Stimulated activated CD8-positive, alpha-beta memory T cell treated with anti-CD3 and anti-CD28 coated beads, Interleukin-4, amount 100 ng/mL, for 1 hour (primary cell): Measurements from ENCODE around the gene COPS9.

Source experiments
- DNase-seq, 2 donors: peaks; one replicate each; pipeline ENCODE4 v3.0.0-alpha.2; 2020; ENCODE audit warnings: low read depth in 2 of 2, low spot score in 1 of 2

Gene COPS9

DNA sequence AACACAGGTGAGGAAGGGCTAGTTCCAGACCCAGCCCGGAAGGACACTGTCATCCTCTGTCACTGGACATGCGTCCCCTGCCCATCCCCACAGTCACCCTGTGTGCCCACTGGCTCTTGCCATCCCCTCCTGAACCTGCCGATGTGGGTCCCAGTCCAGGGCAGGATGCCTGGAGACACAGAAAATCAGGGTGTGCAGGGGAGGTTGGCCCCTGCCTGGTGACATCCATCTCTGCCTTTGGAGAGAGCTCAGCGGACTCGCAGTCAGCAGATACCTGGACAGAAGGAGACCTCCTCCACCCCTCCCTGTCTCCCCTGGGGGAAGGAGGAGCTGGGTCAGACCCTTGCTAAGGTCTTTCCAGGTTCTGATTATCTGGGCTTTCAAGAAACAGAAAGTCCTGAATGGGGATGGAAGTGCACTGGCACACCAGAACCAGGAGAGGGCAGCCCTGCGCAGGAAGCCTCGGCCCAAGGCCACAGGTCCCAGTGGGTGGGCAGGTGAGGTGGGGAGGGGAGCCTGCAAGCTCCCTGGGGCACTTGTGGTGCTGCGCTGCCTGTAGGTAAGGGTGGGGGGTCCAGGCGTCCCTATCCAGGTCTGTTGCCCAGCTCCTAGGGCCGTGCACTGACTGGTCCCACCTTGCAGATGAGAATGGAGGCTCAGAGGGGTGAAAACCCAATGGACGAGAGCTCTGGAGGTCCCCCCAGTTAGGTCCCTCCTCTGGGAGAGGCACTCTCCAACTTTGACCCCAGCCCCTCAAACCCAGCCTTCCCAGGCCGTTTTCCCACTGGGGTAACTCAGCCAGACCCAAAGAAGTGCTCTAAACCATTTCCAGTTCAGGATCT, 14.1 kb upstream of the COPS9 start:
- no peak for DNase-seq

DNA sequence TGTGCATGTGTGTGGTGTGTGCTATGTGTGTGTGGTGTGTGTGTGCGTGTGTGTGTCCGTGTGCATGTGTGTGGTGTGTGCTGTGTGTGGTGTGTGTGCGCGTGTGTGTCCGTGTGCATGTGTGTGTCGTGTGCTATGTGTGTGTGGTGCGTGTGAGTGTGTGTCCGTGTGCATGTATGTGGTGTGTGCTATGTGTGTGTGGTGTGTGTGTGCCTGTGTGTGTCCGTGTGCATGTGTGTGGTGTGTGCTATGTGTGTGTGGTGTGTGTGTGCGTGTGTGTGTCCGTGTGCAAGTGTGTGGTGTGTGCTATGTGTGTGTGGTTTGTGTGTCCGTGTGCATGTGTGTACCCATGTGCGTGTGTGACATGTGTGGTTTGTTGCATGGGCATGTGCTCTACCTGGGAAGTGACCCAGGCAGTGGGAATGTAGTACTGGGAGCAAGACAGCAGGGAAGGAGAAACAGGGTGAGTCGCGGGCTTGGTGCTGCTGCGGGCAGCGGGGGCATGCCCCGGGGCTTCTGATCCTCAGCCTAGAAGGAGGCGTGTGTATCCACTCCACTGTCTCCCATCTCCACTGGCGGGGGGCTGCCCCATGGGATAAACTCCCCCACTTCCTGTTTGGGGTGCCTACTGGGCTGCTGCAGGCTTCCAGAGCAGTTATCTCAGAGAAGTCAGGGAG, 11.9 kb upstream of the COPS9 start:
- no peak for DNase-seq

DNA sequence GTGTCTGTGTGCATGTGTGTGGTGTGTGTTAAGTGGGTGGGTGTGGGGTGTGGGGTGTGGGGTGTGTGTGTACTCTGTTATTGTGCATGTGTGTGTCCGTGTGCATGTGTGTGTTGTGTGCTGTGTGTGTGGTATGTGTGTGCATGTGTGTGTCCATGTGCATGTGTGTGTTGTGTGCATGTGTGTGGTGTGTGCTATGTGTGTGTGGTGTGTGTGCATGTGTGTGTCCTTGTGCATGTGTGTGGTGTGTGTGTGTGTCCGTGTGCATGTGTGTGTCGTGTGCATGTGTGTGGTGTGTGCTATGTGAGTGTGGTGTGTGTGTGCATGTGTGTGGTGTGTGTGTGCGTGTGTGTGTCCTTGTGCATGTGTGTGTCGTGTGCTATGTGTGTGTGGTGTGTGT, 11.3 kb upstream of the COPS9 start:
- DNase-seq: no peak

DNA sequence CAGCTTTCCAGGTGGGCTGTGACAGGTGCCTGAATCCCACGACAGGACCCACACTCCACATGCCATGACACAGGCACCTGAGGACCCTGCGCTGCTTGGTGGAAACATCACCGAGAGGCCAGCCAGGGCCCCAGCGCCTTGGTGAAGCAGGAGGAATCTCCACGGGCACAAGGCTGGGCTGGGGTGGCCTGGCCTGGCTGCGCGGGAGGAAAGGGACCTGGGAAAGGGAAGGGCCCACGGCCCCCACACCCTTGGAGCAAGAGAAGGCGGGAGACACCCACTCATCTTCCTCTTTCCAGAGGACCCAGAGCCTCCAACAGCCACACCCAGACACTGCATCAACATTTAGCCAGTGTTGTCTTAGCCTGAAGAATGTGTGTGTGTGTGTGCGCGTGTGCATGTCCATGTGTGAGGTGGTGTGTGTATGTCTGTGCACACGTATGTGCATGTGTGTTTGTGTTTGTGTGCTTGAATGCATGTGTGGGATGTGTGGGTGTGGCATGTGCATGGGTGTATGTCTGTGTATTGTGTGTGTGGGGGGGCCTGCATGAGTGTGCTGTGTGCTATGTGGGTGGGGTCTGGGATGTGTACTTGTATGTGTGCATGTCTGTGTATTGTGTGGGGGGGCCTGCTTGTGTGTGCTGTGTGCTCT, 10.6 kb upstream of the COPS9 start:
- DNase-seq: no peak

DNA sequence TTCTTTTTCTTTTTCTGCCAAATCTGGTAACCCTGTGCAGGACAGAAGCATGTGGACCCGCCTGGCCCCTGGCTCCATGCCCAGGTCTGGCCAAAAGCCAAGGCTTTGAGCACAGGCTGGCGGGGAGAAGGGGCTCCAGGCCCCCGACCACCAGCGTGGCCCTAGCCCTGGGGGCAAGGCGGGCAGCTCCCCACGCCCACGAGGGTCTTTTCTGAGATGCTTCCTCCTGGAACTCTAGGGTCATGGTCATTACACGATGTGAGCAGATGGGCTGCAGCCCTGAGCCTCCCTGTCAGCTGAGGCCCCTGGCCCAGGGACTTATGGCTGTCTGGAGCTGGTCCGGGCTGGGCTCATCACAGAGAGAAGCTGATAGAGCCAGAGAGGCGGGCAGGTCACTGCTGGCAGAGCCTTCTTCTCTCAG, 10.0 kb upstream of the COPS9 start:
- DNase-seq: no peak

DNA sequence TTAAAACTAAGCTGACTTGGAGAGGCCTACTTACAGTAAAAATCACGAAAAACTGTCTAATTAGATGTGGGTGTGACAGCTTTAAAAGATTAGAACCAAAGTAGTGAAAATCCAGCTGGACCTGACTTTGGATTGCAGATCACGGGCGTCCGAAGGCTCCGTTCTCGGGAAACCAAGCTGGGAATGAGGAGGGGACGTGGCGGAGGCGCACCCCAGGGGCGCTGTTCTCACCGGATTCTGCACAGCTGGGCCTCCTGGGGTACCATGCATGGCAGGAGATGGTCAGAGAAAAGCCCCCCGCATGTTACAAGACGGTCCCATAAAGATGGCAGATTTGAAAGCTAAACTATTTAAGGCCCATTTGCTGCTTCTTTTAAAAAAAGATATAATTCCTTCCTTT, 9.4 kb upstream of the COPS9 start:
- no peak for DNase-seq

DNA sequence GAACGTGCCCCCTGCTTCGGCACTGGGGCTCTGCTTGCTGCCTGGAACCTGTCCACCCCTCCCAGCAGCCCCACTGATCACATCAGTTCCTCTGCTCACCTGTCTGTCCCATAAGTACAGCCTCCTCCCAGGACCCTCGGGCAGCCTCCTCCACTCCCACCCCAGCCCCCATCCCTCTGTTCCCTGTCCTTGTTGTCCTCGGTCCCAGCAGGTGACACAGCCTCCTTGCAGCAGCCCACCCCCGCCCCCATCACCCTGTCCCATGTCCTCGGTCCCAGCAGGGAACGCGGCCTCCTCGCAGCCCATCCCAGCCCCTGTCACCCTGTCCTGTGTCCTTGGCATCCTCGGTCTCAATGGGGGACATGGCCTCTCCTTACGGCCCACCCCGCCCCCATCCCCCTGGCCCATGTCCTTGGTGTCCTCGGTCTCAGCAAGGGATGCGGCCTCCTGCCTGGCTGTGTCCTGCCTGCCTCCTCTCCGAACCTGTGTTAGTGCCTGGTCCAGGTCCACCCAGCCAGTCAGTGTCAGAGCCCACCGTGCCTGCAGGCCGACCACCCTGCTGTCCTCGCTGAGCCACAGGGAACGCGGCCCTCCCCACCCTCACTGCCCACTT, 8.7 kb upstream of the COPS9 start:
- no peak for DNase-seq

DNA sequence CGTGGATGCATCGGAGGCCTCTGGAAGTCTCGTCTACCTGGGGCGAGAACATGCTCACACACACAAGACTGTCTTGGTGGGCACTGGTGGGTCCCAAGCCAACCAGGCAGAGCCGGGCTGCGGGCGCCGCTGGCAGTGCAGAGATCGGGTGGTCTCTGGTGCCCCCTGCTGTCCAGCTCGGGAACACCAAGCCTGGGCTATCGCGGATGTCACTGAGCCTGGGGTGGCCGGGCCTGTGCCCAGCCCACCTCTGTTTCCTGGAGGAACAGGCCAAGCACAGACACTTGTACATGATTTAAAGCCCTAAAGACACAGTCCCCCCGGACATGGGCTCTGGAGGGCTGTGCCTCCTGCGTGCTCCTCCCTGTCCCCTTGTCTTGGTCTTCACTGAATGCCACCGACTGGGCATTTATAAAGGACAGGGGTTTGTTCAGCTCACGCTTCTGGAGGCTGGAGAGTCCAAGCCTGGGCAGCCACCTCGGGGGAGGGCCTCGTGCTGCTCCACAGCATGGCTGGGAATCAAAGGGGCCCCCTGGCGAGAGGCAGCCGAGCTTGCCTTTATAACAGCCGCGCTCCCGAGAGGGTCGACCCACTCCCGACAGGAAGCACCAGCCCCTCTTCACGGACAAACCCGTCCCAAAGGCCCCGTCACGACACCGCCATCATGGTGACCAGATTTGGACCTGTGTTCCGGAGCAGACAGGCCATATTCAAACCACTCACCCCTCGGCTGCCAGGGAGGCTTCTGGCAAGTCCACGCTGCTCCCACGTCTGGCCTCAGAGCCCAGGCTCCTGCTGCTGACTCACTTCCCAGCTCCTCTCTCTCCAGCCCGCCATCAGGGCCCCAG, 7.9 kb upstream of the COPS9 start:
- peak; percentile 67 to 70 for DNase-seq

DNA sequence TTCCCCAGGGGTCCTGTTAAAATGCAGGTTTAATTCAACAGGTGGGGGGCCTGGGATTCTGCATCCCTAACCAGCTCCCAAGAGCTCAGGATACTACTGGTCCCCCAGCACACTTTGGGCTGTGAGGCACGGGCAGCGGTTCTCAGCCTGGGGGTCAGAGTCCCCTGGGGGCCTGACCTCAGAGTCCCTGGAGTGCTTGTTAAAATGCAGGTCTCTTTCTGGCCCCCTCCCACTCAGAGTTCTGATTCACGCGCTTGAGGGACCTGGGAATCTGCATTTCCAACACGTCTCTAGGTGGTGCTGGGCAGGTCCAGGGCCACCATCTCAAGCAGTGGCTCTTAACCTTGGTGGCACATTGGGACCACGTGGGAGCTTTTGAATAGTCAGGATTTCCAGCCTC, 7.2 kb upstream of the COPS9 start:
- no peak for DNase-seq

DNA sequence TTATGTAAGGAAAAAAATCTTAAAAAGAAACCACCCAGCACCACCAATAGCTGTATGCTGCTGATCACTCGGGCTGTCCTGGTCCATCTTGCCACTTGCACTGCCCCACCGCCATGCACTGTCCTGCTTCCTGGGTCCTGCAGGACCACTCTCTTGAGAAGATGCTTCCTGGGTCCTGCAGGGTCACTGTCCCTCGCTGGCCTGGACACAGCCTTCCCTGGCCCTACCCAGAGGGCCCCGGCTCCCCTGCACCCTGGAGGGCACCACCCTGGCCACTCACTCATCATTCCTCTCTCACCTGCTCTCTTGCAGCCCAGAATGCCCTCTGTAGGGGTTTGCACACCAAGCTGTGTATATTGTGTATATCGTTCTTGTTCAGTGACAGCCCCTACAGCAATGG, 6.8 kb upstream of the COPS9 start:
- DNase-seq: no peak

DNA sequence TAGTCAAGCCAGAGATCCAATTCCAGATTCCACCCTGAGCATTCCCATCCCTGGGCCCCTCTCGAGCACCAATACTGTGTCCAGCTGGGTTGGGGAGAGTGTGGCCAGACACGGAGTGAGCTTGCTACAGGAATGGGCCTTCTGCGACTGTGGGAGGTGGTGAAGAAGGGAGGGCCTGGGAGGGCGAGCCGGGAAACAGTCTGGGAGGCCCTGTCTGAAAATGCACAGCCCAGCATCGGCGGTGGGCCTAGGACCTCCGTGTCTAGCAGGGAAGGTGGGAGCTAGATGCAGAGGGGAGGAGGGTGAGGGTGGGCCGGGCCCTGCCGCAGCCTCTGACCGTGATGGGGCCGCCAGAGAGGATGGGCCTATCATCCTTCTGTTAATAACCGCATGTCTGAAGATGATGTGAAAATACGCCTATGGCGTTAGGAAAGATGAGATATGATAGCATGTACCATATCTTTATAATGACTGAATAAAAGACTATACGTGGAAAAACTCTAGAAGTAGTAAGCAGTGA, 6.2 kb upstream of the COPS9 start:
- no peak for DNase-seq

DNA sequence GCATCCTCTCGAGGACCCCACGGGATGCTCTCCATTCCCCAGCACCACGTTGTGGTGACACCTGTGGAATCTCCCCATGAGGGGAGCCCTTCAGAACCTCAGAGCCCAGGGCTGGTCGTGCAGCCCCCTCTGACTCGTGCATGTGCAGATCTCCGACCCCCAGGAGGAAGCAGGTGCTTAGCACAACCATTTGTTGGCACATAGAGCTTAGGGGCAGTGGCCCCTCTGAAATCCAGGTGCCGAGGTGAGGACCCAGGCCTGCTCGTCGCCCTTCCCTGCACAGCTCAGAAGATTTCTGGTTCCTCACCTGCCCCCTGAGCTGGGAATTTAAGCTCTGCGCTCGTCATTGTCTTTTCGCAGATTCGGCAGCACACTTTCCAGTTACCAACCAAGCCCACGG, 5.6 kb upstream of the COPS9 start:
- no peak for DNase-seq

DNA sequence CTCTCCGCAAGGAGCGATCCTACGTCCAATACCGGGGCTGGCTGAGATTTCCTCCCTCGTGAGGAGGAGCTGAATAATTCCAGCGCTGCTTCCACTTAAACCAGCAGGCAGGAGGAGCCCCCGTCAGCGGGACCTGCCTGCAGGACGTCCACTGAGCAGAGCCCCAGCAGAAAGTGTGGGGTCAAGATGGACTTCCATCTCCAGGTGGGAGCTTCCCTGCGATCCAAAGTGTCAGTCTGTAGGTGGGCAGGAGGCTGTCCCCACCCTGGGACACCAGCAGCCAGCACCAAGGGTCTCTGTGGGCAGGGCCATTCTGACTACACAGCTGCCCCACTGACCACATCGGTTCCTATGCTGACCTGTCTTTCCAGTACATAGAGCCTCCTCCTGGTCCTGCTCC, 4.8 kb upstream of the COPS9 start:
- no peak for DNase-seq

DNA sequence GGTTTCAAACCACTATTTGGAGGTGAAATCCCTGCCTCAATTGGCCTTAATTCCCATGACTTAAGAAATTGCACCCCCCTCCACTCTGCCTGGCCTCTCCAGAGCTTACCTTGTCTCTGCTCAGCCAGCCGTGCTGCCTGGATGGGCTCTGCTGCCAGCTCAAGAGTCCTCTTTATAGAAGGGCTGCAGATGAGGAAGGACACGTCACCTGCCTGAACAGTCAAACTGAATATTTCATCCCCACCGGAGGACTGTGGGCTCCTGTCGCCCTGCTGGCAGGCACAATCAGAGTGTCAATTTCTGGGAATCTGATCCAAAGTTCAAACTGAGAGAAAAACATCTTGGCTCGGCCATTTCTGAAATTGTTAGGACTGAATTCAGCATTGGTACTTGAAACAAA, 4.4 kb upstream of the COPS9 start, which contains the start of gene OTOS:
Gene OTOS (minus strand): TSS at position 148 of the 400 bp plus-strand sequence. CDS start 332 bp downstream, outside the sequence.
- no peak for DNase-seq

DNA sequence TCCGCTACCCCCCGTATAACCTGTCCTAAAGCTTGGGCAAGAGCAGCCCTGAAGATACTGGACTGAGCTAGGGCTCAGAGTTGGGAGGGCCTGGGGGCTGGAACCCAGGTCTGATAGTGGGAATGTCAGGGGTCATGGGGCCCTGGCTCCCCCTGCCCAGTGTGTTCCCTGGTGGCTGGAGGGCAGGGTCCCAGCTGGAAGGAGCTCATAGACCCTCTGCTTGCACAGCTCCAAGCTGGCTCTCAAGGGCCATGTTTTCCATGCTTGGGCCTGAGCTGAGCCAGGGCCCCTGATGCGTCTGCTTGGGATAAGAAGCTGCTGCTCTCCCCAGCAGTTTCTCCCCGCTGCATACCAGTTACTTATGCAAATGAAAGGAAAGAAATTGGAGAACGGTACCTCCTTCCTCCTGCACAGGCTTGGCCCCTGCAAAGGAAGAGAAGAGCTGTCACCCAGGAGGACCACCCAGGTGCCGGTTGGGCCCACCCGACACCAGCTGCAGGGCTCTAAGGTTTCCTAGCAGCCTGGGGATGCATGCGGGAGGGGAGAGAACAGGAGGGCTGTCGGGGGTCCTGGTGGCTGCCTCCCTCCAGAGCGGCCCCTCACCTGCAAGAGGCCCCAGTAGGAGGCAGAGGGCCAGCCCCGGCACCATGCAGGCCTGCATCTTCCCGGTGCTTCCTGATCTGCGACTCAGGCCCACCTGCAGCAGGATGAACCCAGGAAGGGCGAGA, 3.7 kb upstream of the COPS9 start:
- DNase-seq: no peak

DNA sequence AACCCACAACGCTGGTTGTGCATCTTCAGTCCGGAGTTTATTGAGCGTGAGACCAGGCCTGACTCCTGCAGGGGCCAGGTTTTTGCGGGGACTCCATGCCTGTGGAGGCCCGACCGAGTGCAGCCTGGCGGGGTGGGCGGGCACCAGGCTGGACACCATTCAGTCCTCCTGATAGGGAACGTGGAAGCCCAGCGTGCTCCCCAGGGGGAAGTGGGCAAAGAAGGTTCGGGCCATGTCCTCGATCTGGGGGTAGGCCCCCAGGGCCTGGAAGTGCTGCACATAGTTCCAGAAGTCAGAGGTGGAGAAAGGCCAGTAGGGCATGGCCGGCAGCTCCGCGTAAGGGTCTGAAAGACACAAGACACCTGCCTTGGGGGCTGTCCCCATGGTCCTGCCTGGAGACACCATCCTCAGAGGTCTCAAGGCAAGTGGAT, 2.9 kb upstream of the COPS9 start:
- DNase-seq: no peak

DNA sequence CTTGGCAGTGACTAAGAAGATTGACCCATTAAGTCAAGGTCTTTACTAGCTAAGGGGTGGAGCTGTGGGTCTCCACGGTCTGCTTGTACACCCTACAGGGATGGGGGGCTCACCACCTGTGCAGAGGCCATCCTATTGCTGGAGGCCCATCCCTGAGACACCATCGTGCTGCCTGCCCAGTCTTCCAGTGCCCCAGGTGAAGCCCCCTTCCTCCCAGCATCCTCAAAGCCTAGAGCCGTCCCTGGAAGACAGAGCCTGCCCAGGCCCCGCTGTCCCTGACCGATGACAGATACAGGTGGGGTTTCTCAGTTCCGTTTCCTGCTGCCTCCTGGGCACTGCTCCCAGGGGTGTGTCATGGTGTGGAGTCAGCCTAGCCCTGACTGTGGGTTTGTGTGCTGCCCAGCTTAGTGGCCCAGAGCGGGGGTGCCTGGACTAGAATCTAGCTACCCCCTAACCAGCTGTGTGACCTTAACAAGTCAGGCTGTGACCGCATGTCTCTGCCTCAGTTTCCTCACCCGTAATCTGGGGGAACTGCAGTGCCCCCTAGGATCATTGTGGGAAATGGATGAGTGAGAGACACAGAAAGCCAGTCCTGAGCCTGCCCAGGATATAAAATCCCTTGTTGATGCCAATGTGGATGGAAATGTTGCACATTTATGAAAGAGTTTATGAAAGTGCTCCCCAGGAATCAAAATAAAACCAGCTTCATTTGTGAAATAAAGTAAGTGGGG, 2.3 kb upstream of the COPS9 start:
- DNase-seq: no peak

DNA sequence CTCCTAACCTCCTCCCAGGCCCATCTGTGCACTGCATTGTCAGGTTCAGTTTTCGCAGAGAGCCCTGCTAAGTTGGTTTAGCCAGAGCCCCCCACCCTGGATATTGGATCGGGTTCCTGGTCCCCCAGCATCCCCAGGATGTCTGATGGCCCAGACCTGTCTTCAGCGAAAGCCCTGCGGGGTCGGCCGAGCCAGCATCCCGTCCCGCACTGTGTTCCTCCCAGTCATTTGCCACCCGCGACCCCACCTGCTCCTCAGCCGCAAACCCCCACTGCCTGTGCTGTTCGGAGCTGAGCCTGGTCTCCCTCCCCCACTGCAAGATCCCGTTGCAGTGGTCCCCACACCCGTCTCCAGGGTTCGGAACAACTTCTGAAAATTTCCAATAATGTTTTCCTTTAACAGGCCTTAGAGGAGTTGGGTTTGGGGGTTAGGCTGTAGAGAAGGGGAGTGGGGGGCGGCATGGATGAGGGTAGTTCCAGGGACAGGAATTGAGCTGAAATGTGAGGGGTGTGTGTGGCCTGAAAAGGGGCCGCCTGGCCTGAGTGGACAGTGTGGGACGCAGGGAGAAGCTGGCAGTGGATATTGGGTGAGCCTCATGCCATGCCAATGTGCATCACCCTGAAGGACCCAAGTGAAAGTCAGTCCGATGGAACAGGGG, 1.6 kb upstream of the COPS9 start:
- no peak for DNase-seq
